Measurements from ENCODE around the gene HOXA11.

HOXA11 gene

DNA sequence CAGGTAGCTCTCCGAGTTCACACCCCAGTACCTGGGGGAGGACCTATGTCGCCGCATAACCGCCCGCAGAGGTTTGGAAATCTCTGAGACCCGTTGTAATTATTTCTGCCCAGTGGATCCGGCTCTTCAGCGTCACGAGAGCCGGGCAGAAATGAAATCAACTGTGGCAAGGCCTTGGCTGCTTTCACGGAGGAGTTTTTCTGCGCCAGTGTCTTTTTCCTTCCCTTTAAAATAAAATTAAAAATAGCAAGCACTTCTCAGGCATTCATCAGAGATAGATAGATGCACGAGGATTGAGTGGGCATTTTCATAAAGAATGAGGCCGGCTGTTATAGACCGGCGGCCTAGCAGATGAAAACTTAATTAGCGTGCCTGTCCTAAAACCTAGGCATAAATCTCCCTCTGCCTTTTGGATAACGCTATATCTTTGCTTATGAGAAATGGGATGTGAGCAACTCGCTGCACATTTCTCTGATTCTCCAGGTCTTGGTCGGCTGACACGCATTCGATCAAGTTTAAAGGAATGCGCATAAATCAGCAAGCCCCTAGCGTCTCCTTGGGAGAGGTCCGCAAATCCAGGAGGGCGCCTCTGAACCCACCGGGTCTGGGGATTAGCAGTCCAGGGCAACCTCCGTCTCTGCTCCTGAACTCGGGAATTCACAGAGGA is 8.4 kb upstream of the HOXA11 start:
- peak overlapping the region; percentile 80 for H3K4me2 ChIP-seq (ENCODE audit: low read length, poor library complexity, severe bottlenecking)
- H3K36me3 ChIP-seq (ENCODE audit: control insufficient read depth in 1 of 2, insufficient read depth in 2 of 2, low read depth in 1 of 2, low read length in 2 of 2), result peaks cover 0 to 3% of the 10 kb centered on the region in 2 experiments
- no peak overlapping the region for H2BK120ac ChIP-seq (ENCODE audit: low read depth, low read length)
- peaks cover 24% of the 10 kb centered on the region for H3K4me1 ChIP-seq (ENCODE audit: control insufficient read depth, insufficient read depth, low read depth, low read length)
- no peak for DNase-seq
- no peak overlapping the region for H2BK12ac ChIP-seq (ENCODE audit: low read length in 2 of 2)
- no peak overlapping the region for H3K27ac ChIP-seq (ENCODE audit: low read length, poor library complexity, severe bottlenecking)
- H3K23ac ChIP-seq (ENCODE audit: low read length in 2 of 2), result peak overlapping the region in 1 of 2 experiments; percentile 2
- no peaks in the 10 kb centered on the region for H3K9me3 ChIP-seq (ENCODE audit: control insufficient read depth, low read length)
- H3K18ac ChIP-seq (ENCODE audit: low read depth in 1 of 2, low read length in 2 of 2), result no peak overlapping the region
- no peak overlapping the region for H2BK15ac ChIP-seq (ENCODE audit: low read depth, poor library complexity, severe bottlenecking)
- H3K14ac ChIP-seq (ENCODE audit: low read length in 2 of 2), result no peak overlapping the region
- peaks cover 60 to 86% of the 10 kb centered on the region in 2 experiments for H3K27me3 ChIP-seq (ENCODE audit: control insufficient read depth in 1 of 2, insufficient read depth in 1 of 2, low read length in 2 of 2)
- H3K9ac ChIP-seq (ENCODE audit: low read length), result peak overlapping the region; percentile 78
- no peak overlapping the region for H3K4ac ChIP-seq (ENCODE audit: low read depth in 1 of 2, low read length in 2 of 2)
- no peak overlapping the region for H2BK5ac ChIP-seq (ENCODE audit: low read depth, low read length, poor library complexity, severe bottlenecking)
- 20% methylated on average over 27 of the region's 29 CpGs for WGBS
- H4K8ac ChIP-seq (ENCODE audit: low read length), result no peak overlapping the region
- no peak overlapping the region for H2AK5ac ChIP-seq (ENCODE audit: low read length, severe bottlenecking)
- H4K91ac ChIP-seq (ENCODE audit: low read length), result no peak overlapping the region
- peaks cover 3% of the 10 kb centered on the region for H3K79me1 ChIP-seq (replicated peaks; ENCODE audit: low read length, poor library complexity, severe bottlenecking)
- no peak overlapping the region for H2AFZ ChIP-seq (ENCODE audit: low read depth, low read length)
- peak overlapping the region in 1 of 2 experiments; percentile 65 for H3K4me3 ChIP-seq (ENCODE audit: insufficient read depth in 1 of 2, low read depth in 1 of 2, low read length in 2 of 2)

DNA sequence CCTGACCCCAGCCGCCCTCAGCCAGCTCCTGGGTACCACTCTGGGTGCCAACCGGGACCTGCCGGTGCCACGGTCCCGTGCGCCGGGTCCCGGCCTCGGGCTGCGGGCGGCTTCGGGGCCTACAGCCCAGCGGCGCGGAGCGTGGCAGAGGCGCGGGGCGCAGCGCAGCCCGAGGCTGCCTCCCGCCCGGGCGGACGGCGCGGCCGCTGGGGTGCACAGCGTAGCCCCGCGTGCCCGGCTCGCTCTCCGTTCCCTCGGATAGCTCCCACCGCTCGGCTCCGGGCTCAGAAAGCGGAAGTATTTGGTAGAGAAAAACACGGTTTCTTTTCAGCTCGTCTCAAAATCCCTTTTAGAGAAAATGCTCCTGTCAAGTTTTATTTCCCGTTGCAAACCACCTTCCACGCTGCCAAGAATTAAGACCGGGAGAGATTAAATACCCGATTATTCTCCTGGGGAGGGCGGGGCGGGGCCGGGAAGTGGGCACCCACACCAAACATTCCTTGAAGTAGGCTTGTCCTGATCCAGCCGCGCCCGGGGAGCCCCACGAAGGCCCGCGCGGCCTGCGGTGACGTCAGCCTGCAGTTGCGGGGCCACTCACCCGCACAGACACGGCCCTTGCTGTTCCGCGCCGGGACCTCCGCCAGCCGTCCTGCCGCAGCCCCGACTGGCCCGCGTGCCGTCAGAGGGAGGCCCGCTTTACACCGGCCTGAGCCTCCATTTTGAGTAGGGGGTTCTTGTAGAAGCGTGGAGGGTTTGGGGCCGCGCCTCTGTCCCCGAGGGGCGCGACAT is 7.7 kb upstream of the HOXA11 start:
- Histone ChIP-seq H2BK5ac (ENCODE audit: low read depth, low read length, poor library complexity, severe bottlenecking) (no peak overlapping the region), H2AK5ac (ENCODE audit: low read length, severe bottlenecking) (no peak overlapping the region), H3K4me2 (ENCODE audit: low read length, poor library complexity, severe bottlenecking) (peak overlapping the region; percentile 80), H2BK15ac (ENCODE audit: low read depth, poor library complexity, severe bottlenecking) (no peak overlapping the region), H4K91ac (ENCODE audit: low read length) (no peak overlapping the region), H3K27me3 (ENCODE audit: control insufficient read depth in 1 of 2, insufficient read depth in 1 of 2, low read length in 2 of 2) (peaks cover 53 to 83% of the 10 kb centered on the region in 2 experiments), H3K14ac (ENCODE audit: low read length in 2 of 2) (no peak overlapping the region), H3K4me3 (ENCODE audit: insufficient read depth in 1 of 2, low read depth in 1 of 2, low read length in 2 of 2) (peak overlapping the region; percentile 48 to 65), H3K79me1 (replicated peaks; ENCODE audit: low read length, poor library complexity, severe bottlenecking) (peaks cover 3% of the 10 kb centered on the region), H3K9ac (ENCODE audit: low read length) (peak overlapping the region; percentile 78), H3K4ac (ENCODE audit: low read depth in 1 of 2, low read length in 2 of 2) (no peak overlapping the region), H2BK120ac (ENCODE audit: low read depth, low read length) (no peak overlapping the region), H3K23ac (ENCODE audit: low read length in 2 of 2) (peak overlapping the region; percentile 2 to 51), H2BK12ac (ENCODE audit: low read length in 2 of 2) (no peak overlapping the region), H3K36me3 (ENCODE audit: control insufficient read depth in 1 of 2, insufficient read depth in 2 of 2, low read depth in 1 of 2, low read length in 2 of 2) (peaks cover 0 to 3% of the 10 kb centered on the region in 2 experiments), H3K18ac (ENCODE audit: low read depth in 1 of 2, low read length in 2 of 2) (no peak overlapping the region), H3K9me3 (ENCODE audit: control insufficient read depth, low read length) (no peaks in the 10 kb centered on the region), H4K8ac (ENCODE audit: low read length) (no peak overlapping the region), H2AFZ (ENCODE audit: low read depth, low read length) (no peak overlapping the region), H3K27ac (ENCODE audit: low read length, poor library complexity, severe bottlenecking) (no peak overlapping the region), H3K4me1 (ENCODE audit: control insufficient read depth, insufficient read depth, low read depth, low read length) (peaks cover 24% of the 10 kb centered on the region)
- 19% methylated on average over 75 of the region's 78 CpGs for WGBS
- no peak for DNase-seq

DNA sequence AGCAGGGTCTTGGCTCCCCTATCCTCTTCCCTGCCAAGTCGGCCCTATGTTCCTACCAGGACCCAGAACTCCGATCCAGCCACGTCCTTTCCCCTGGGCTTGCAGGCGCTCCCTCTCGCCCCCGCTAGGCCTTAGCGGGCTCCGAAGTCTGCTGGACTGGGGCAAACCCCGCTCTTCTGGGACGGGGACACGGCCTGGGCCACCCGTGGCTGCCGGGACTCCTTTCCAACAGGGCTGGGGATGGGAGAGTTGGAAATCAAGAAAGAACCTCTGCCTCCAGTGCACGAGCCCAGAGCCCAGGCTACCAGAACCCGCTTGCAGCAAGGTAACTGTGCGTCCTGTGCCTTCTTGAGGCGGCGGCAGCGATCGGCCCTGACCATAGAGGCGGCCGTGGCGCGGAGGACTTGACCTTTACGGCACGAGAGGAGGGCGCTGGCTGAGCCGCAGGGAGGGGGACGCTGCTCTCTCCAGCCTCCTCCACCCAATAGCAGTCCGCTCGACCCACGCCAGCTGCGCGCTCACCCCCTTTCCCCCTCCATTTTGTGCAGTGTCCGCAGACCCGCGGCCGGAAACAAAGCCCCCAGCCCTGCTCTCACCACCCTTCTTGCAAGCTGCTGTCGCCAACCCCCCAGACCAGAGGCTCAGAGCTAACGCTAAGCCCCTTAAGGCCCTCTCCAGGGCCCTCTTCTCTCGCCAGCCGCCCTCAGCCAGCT is 7.0 kb upstream of the HOXA11 start:
- Histone ChIP-seq H3K79me1 (replicated peaks; ENCODE audit: low read length, poor library complexity, severe bottlenecking) (peaks cover 3% of the 10 kb centered on the region), H3K4me2 (ENCODE audit: low read length, poor library complexity, severe bottlenecking) (peak overlapping the region; percentile 80), H4K8ac (ENCODE audit: low read length) (peak overlapping the region; percentile 24), H3K27me3 (ENCODE audit: control insufficient read depth in 1 of 2, insufficient read depth in 1 of 2, low read length in 2 of 2) (peaks cover 47 to 76% of the 10 kb centered on the region in 2 experiments), H2BK12ac (ENCODE audit: low read length in 2 of 2) (no peak overlapping the region), H2BK120ac (ENCODE audit: low read depth, low read length) (no peak overlapping the region), H3K9me3 (ENCODE audit: control insufficient read depth, low read length) (no peaks in the 10 kb centered on the region), H3K14ac (ENCODE audit: low read length in 2 of 2) (peak overlapping the region in 1 of 2 experiments; percentile 35), H3K23ac (ENCODE audit: low read length in 2 of 2) (peak overlapping the region in 1 of 2 experiments; percentile 51), H3K27ac (ENCODE audit: low read length, poor library complexity, severe bottlenecking) (no peak overlapping the region), H2AFZ (ENCODE audit: low read depth, low read length) (no peak overlapping the region), H3K4me3 (ENCODE audit: insufficient read depth in 1 of 2, low read depth in 1 of 2, low read length in 2 of 2) (peak overlapping the region; percentile 48 to 65), H3K4ac (ENCODE audit: low read depth in 1 of 2, low read length in 2 of 2) (no peak overlapping the region), H3K36me3 (ENCODE audit: control insufficient read depth in 1 of 2, insufficient read depth in 2 of 2, low read depth in 1 of 2, low read length in 2 of 2) (peaks cover 0 to 3% of the 10 kb centered on the region in 2 experiments), H2AK5ac (ENCODE audit: low read length, severe bottlenecking) (no peak overlapping the region), H2BK15ac (ENCODE audit: low read depth, poor library complexity, severe bottlenecking) (no peak overlapping the region), H3K9ac (ENCODE audit: low read length) (peak overlapping the region; percentile 78), H3K18ac (ENCODE audit: low read depth in 1 of 2, low read length in 2 of 2) (no peak overlapping the region), H3K4me1 (ENCODE audit: control insufficient read depth, insufficient read depth, low read depth, low read length) (peaks cover 24% of the 10 kb centered on the region), H2BK5ac (ENCODE audit: low read depth, low read length, poor library complexity, severe bottlenecking) (no peak overlapping the region), H4K91ac (ENCODE audit: low read length) (no peak overlapping the region)
- DNase-seq, result no peak
- WGBS, result 8% methylated on average over 39 of the region's 42 CpGs
